ENCODE data around the gene RAP1GAP. TPM values are rescaled to one million over a fixed set of nuclear protein-coding genes. Genes with fewer than 3 reads are reported as not detected.

Gene RAP1GAP
- total RNA-seq, 4 donors from 2014 or later, result 0.46 to 0.75 TPM; not detected in 2

- no peaks in the 10 kb centered on the region for H3K9me3 ChIP-seq
- intact Hi-C loops (cut with DNase I; ENCODE audit: low total_unique reads) (no loop called here), in situ Hi-C loops (cut with MboI; ENCODE audit: low sequenced_read_pairs in 4 of 4) (no loop called here)
- no peak overlapping the region for H3K27ac ChIP-seq
- peaks cover 0 to 3% of the 10 kb centered on the region in 2 donors for H3K4me1 ChIP-seq
- DNase-seq (no peak), ATAC-seq (no peak)
- TF ChIP-seq CTCF (IDR thresholded peaks at IDR 0.05 in 4 of 5, conservative IDR thresholded peaks at IDR 0.05 in 1 of 5) (no peak), POLR2A (IDR thresholded peaks at IDR 0.05) (no peak)
- H3K4me3 ChIP-seq, result no peak overlapping the region
- H3K36me3 ChIP-seq, result no peaks in the 10 kb centered on the region
- H3K27me3 ChIP-seq, result peaks cover 16 to 37% (median 30%) of the 10 kb centered on the region in 3 donors
Measured at GRCh38 chr1:21625390-21626190, 43.6 kb downstream of the RAP1GAP start.

- Histone ChIP-seq H3K4me3 (no peak overlapping the region), H3K27ac (no peak overlapping the region), H3K27me3 (peaks cover 24 to 35% (median 26%) of the 10 kb centered on the region in 3 donors), H3K36me3 (no peaks in the 10 kb centered on the region), H3K4me1 (peaks cover 0 to 3% of the 10 kb centered on the region in 2 donors), H3K9me3 (no peaks in the 10 kb centered on the region)
- in situ Hi-C loops (cut with MboI; ENCODE audit: low sequenced_read_pairs in 4 of 4) (no loop called here), intact Hi-C loops (cut with DNase I; ENCODE audit: low total_unique reads) (no loop called here)
- DNase-seq (no peak), ATAC-seq (no peak)
- no peak for TF ChIP-seq POLR2A (IDR thresholded peaks at IDR 0.05)
- TF ChIP-seq CTCF (IDR thresholded peaks at IDR 0.05 in 4 of 5, conservative IDR thresholded peaks at IDR 0.05 in 1 of 5), result no peak
Measured at GRCh38 chr1:21624571-21625389, 44.4 kb downstream of the RAP1GAP start.

GRCh38 chr1:21623410-21623961 lies 45.7 kb downstream of the RAP1GAP start:
- in situ Hi-C loops (cut with MboI; ENCODE audit: low sequenced_read_pairs in 4 of 4), result no loop called here
- Histone ChIP-seq H3K27ac (no peak overlapping the region), H3K9me3 (no peaks in the 10 kb centered on the region), H3K27me3 (peaks cover 22 to 30% (median 25%) of the 10 kb centered on the region in 3 donors), H3K4me1 (peaks cover 0 to 3% of the 10 kb centered on the region in 2 donors), H3K4me3 (no peak overlapping the region), H3K36me3 (no peaks in the 10 kb centered on the region)
- intact Hi-C loops (cut with DNase I; ENCODE audit: low total_unique reads), result no loop called here
- DNase-seq, result no peak
- no peak for TF ChIP-seq CTCF (IDR thresholded peaks at IDR 0.05 in 4 of 5, conservative IDR thresholded peaks at IDR 0.05 in 1 of 5)
- TF ChIP-seq POLR2A (IDR thresholded peaks at IDR 0.05), result no peak
- no peak for ATAC-seq

GRCh38 chr1:21622466-21623315 lies 46.5 kb downstream of the RAP1GAP start:
- ATAC-seq, result no peak
- no peaks in the 10 kb centered on the region for H3K9me3 ChIP-seq
- in situ Hi-C loops (cut with MboI; ENCODE audit: low sequenced_read_pairs in 4 of 4), result no loop called here
- H3K27me3 ChIP-seq, result peaks cover 22 to 26% (median 25%) of the 10 kb centered on the region in 3 donors
- TF ChIP-seq POLR2A (IDR thresholded peaks at IDR 0.05), result no peak
- no peak for TF ChIP-seq CTCF (IDR thresholded peaks at IDR 0.05 in 4 of 5, conservative IDR thresholded peaks at IDR 0.05 in 1 of 5)
- H3K27ac ChIP-seq, result no peak overlapping the region
- peaks cover 0 to 3% of the 10 kb centered on the region in 2 donors for H3K4me1 ChIP-seq
- no peak for DNase-seq
- intact Hi-C loops (cut with DNase I; ENCODE audit: low total_unique reads), result no loop called here
- no peaks in the 10 kb centered on the region for H3K36me3 ChIP-seq
- no peak overlapping the region for H3K4me3 ChIP-seq

Measured in gastrocnemius medialis (tissue), 4 donors.